ENCODE data around the gene NDUFAF4.

Gene NDUFAF4

GRCh38 chr6:96878143-96878542 is 19.5 kb downstream of the NDUFAF4 start:
- Mint-ChIP-seq H3K4me1 (ENCODE audit: low read depth) (no peaks in the 10 kb centered on the region), H3K9me3 (no peaks in the 10 kb centered on the region), H3K4me3 (no peak overlapping the region), H3K27me3 (peaks cover 3% of the 10 kb centered on the region), H3K27ac (no peak overlapping the region), H3K36me3 (ENCODE audit: low read depth) (no peaks in the 10 kb centered on the region)
- intact Hi-C loops (cut with micrococcal nuclease): no loop called here

DNA sequence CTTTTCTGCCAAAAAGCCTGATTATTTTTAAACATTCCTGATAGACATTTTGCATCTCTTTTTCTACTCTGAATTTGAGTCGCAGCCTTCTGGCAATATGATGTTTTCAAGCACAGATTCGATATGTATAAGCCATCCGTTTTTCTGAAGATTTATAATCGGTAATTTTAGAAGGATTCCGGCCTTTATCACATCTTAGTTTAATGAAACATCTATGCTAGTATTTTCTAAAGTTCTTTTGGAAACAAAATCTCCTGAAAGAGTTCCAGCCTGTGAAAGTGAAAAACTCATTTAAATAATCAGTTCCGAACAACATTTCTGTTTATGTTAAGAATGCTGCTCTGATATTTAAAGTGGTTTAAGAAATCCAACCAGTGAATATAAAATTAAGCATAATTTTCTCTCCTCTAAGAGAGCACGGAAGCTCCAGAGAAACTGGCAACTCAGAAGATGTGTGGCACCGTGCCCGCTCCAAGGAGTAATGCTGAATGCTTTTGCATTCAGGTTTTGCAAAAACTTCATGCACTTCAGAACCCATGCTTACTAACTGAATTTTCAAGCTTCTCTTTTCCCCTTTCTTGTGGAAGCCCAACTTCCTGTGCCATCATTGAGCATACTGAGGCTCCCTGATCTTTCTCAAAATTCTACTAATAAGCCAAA is 20.7 kb downstream of the NDUFAF4 start:
- Mint-ChIP-seq H3K9me3 (no peaks in the 10 kb centered on the region), H3K36me3 (ENCODE audit: low read depth) (no peaks in the 10 kb centered on the region), H3K27ac (no peak overlapping the region), H3K27me3 (peaks cover 5% of the 10 kb centered on the region), H3K4me1 (ENCODE audit: low read depth) (no peaks in the 10 kb centered on the region), H3K4me3 (no peak overlapping the region)
- intact Hi-C loops (cut with micrococcal nuclease): no loop called here

GRCh38 chr6:96872976-96873375 is 24.7 kb downstream of the NDUFAF4 start:
- Mint-ChIP-seq H3K36me3 (ENCODE audit: low read depth) (no peaks in the 10 kb centered on the region), H3K9me3 (no peaks in the 10 kb centered on the region), H3K27ac (no peak overlapping the region), H3K4me1 (ENCODE audit: low read depth) (no peaks in the 10 kb centered on the region), H3K4me3 (no peak overlapping the region), H3K27me3 (peaks cover 2% of the 10 kb centered on the region)
- intact Hi-C loops (cut with micrococcal nuclease): no loop called here

- Mint-ChIP-seq H3K9me3 (peaks cover 9% of the 10 kb centered on the region), H3K4me1 (ENCODE audit: low read depth) (no peaks in the 10 kb centered on the region)
Observed at GRCh38 chr6:96865055-96865405, 32.7 kb downstream of the NDUFAF4 start.

DNA sequence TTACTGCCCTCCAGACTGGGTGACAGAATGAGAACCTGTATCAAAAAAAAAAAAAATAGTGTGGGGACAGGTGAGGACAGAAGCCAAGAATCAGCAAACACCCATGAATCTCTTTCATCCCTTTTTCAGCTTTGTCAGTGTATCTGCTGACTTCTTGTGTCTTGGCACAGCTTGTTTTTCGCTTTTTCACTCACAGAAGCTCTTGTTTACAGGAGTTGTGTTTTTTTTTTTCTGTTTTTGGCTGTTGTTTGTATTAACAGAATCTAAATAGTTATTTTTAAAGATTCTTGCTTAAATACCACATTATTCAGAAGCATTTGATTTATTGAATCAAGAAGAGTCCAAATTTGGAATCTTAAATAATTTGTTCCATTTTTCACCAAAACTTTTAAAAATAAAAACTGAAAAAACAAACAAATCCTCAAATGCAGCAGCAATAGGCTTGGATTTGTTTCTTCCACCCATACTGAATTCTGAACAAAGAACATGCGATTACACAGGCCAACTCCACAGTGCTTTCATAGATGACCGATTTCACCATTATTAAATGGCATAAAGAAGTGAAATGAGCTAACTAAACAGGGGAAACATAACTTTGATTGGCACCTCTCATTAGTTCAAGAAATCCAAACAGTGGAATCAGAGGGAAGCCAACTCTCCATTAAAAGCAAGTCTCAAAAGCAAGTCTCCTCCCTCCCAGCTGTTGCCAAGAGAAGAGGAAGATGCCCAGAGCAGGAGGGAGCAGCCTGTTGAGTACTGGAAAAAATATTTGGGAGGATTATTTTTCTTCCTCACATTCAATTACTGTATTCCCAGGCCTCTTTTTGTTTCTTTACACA is 33.3 kb downstream of the NDUFAF4 start:
- peaks cover 9% of the 10 kb centered on the region for H3K9me3 Mint-ChIP-seq
- no peaks in the 10 kb centered on the region for H3K4me1 Mint-ChIP-seq (ENCODE audit: low read depth)
- H3K4me3 Mint-ChIP-seq: no peak overlapping the region
- H3K27me3 Mint-ChIP-seq: peaks cover 1% of the 10 kb centered on the region
- intact Hi-C loops (cut with micrococcal nuclease): no loop called here
- H3K27ac Mint-ChIP-seq: no peak overlapping the region
- no peaks in the 10 kb centered on the region for H3K36me3 Mint-ChIP-seq (ENCODE audit: low read depth)

More at GRCh38 chr6:96865055-96865405, 32.7 kb downstream of the NDUFAF4 start:
- Mint-ChIP-seq H3K36me3 (ENCODE audit: low read depth) (no peaks in the 10 kb centered on the region), H3K4me3 (no peak overlapping the region), H3K27ac (no peak overlapping the region), H3K27me3 (peaks cover 1% of the 10 kb centered on the region)
- intact Hi-C loops (cut with micrococcal nuclease): no loop called here

DNA sequence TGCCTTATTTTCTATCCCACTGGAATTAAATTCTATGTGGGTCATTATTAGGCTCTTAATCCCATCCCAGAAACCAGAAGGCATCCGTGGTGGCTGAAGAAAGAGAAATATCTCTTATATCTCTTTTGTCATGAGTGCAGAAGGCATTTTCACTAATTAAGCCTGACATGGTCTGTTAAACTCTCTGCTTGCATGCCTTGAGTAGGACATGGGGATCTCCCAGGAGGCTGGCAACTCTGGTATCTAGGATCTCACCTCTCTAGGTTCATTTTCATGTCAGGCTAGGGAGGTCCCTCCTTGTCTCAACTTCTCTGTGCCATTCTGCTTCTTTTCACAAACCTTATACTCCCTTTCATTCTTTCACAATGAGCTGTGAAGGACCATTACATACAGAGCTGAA is 35.1 kb downstream of the NDUFAF4 start:
- no peak overlapping the region for H3K4me3 Mint-ChIP-seq
- H3K27ac Mint-ChIP-seq: no peak overlapping the region
- H3K36me3 Mint-ChIP-seq (ENCODE audit: low read depth): no peaks in the 10 kb centered on the region
- H3K9me3 Mint-ChIP-seq: peaks cover 9% of the 10 kb centered on the region
- H3K4me1 Mint-ChIP-seq (ENCODE audit: low read depth): no peaks in the 10 kb centered on the region
- peaks cover 1% of the 10 kb centered on the region for H3K27me3 Mint-ChIP-seq
- intact Hi-C loops (cut with micrococcal nuclease): no loop called here

GRCh38 chr6:96861588-96861987 is 36.1 kb downstream of the NDUFAF4 start:
- Mint-ChIP-seq H3K4me1 (ENCODE audit: low read depth) (no peaks in the 10 kb centered on the region), H3K4me3 (no peak overlapping the region), H3K27me3 (peaks cover 1% of the 10 kb centered on the region), H3K9me3 (peaks cover 9% of the 10 kb centered on the region), H3K36me3 (ENCODE audit: low read depth) (no peaks in the 10 kb centered on the region), H3K27ac (no peak overlapping the region)
- intact Hi-C loops (cut with micrococcal nuclease): no loop called here

GRCh38 chr6:96856856-96857255 is 40.8 kb downstream of the NDUFAF4 start:
- Mint-ChIP-seq H3K27me3 (no peaks in the 10 kb centered on the region), H3K4me1 (ENCODE audit: low read depth) (no peaks in the 10 kb centered on the region), H3K36me3 (ENCODE audit: low read depth) (no peaks in the 10 kb centered on the region), H3K27ac (no peak overlapping the region), H3K9me3 (peaks cover 9% of the 10 kb centered on the region), H3K4me3 (no peak overlapping the region)
- intact Hi-C loops (cut with micrococcal nuclease): no loop called here

DNA sequence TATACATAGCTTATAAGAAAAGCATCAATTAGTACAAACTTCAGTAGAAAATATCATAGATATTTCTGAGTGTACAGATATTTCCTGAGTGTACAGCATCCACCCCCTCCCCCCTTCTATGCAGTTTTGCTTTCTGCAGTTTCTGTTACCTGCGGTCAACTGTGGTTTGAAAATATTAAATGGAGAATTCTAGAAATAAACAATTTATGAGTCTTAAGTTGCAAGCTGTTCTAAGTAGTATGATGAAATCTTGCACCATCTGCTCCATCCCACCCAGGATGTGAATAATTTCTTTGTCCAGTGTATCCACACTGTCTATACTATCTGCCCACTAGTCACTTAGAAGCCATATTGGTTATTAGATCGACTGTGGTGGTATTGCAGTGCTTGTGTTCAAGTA is 44.6 kb downstream of the NDUFAF4 start:
- Mint-ChIP-seq H3K4me1 (ENCODE audit: low read depth) (no peaks in the 10 kb centered on the region), H3K27me3 (no peaks in the 10 kb centered on the region), H3K9me3 (no peaks in the 10 kb centered on the region), H3K27ac (no peak overlapping the region), H3K4me3 (no peak overlapping the region), H3K36me3 (ENCODE audit: low read depth) (no peaks in the 10 kb centered on the region)
- intact Hi-C loops (cut with micrococcal nuclease): no loop called here

DNA sequence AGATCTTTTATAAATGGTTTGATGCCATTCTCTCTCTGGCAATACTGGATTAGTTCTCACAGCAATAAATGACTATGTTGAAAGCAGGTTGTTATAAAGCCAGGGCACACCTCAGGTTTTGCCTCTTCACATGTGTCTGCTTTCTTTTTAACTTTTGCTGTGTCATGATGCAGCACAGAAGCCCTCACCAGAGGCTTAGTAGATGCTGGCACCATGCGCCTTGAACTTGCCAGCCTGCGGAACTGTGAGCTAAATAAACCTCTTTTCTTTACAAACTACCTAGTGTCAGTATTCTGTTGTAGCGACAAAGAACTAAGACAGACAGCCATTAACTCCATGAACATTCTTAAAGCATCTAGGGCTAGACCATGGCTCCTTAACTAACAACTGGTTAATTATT is 45.1 kb downstream of the NDUFAF4 start:
- no peak overlapping the region for H3K27ac Mint-ChIP-seq
- no peaks in the 10 kb centered on the region for H3K4me1 Mint-ChIP-seq (ENCODE audit: low read depth)
- H3K4me3 Mint-ChIP-seq: no peak overlapping the region
- H3K27me3 Mint-ChIP-seq: no peaks in the 10 kb centered on the region
- H3K9me3 Mint-ChIP-seq: no peaks in the 10 kb centered on the region
- intact Hi-C loops (cut with micrococcal nuclease): no loop called here
- no peaks in the 10 kb centered on the region for H3K36me3 Mint-ChIP-seq (ENCODE audit: low read depth)

- H3K36me3 Mint-ChIP-seq (ENCODE audit: low read depth): no peaks in the 10 kb centered on the region
- intact Hi-C loops (cut with micrococcal nuclease): no loop called here
- H3K27me3 Mint-ChIP-seq: no peaks in the 10 kb centered on the region
- H3K27ac Mint-ChIP-seq: no peak overlapping the region
- no peak overlapping the region for H3K4me3 Mint-ChIP-seq
- peaks cover 6% of the 10 kb centered on the region for H3K9me3 Mint-ChIP-seq
- H3K4me1 Mint-ChIP-seq (ENCODE audit: low read depth): no peaks in the 10 kb centered on the region
Observed at GRCh38 chr6:96851858-96852257, 45.8 kb downstream of the NDUFAF4 start.

- Mint-ChIP-seq H3K27ac (no peak overlapping the region), H3K9me3 (peaks cover 18% of the 10 kb centered on the region), H3K4me3 (no peak overlapping the region), H3K36me3 (ENCODE audit: low read depth) (no peaks in the 10 kb centered on the region), H3K27me3 (no peaks in the 10 kb centered on the region), H3K4me1 (ENCODE audit: low read depth) (no peaks in the 10 kb centered on the region)
- intact Hi-C loops (cut with micrococcal nuclease): no loop called here
Observed at GRCh38 chr6:96849615-96850014, 48.1 kb downstream of the NDUFAF4 start.

DNA sequence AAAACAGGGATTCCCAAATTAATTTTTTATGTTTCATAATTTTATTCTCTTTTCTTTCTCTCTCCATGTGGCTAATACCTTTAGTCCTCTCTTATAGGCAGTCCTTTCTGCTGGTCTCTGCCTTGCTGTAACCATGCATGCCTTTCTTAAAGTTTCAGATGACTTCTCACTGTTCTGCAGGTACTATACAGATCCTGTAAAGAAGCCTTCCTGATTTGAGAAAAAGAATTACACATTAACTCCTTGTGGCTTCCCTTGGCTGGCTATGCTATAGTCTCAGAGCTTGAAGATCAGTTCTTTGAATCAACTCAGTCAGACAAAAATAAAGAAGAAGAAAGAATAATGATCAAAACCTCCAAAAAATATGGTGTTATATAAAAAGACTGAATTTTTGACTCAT is 53.2 kb downstream of the NDUFAF4 start:
- Mint-ChIP-seq H3K4me3 (no peak overlapping the region), H3K9me3 (peaks cover 24% of the 10 kb centered on the region), H3K36me3 (ENCODE audit: low read depth) (no peaks in the 10 kb centered on the region), H3K4me1 (ENCODE audit: low read depth) (no peaks in the 10 kb centered on the region), H3K27ac (no peak overlapping the region), H3K27me3 (peaks cover under 1% of the 10 kb centered on the region)
- intact Hi-C loops (cut with micrococcal nuclease): no loop called here

DNA sequence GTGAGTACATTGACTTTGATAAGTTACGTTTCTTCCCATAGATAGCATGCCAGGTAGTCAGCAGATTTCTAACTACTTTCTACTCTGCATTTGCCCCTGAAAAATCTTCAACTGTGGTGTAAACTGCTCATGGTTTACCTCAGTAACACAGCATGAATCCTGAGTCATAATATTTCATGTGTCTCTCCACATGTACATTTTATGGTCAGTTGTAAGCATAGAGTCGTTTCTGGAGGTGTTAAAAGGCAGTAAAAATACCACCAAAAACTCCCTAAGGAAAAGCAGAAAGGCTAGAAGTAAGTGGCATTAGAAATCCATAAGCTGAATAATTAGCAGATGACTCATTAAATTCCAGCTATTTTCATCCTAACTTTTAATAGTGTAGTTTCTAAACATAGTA is 56.3 kb downstream of the NDUFAF4 start:
- H3K27ac Mint-ChIP-seq: no peak overlapping the region
- peaks cover 32% of the 10 kb centered on the region for H3K27me3 Mint-ChIP-seq
- H3K36me3 Mint-ChIP-seq (ENCODE audit: low read depth): peaks cover 7% of the 10 kb centered on the region
- H3K9me3 Mint-ChIP-seq: peaks cover 13% of the 10 kb centered on the region
- intact Hi-C loops (cut with micrococcal nuclease): no loop called here
- H3K4me1 Mint-ChIP-seq (ENCODE audit: low read depth): peaks cover 19% of the 10 kb centered on the region
- no peak overlapping the region for H3K4me3 Mint-ChIP-seq
